Measurements from ENCODE around the gene LMO4. TPM values are rescaled to one million over a fixed set of nuclear protein-coding genes. Genes with fewer than 3 reads are reported as not detected.

LMO4 gene
- total and polyA plus RNA-seq, 10 of the 15 experiments (the other 5 are each of a cell fraction or from before 2014, with no cell fraction given): 3.8 to 76.6 (median 20.7) TPM

GRCh38 chr1:87328272-87329050 is at the start of gene LMO4 (continued):
- no peak for TF ChIP-seq USF1 (IDR thresholded peaks at IDR 0.05; ENCODE audit: borderline replicate concordance, extremely low read length, insufficient read depth, low read depth, low read length)
- TF ChIP-seq CUX1 (IDR thresholded peaks at IDR 0.05; ENCODE audit: insufficient replicate concordance, low read depth, low read length): no peak
- TF ChIP-seq IKZF1 (conservative IDR thresholded peaks at IDR 0.05): peak; percentile 86
- TF ChIP-seq SREBF1 (IDR thresholded peaks at IDR 0.05; ENCODE audit: low read length): no peak
- TF ChIP-seq, protein P1, sequence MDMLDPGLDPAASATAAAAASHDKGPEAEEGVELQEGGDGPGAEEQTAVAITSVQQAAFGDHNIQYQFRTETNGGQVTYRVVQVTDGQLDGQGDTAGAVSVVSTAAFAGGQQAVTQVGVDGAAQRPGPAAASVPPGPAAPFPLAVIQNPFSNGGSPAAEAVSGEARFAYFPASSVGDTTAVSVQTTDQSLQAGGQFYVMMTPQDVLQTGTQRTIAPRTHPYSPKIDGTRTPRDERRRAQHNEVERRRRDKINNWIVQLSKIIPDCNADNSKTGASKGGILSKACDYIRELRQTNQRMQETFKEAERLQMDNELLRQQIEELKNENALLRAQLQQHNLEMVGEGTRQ (IDR thresholded peaks at IDR 0.05; ENCODE audit: borderline replicate concordance, low read depth, low read length): no peak
- TF ChIP-seq, protein P2, sequence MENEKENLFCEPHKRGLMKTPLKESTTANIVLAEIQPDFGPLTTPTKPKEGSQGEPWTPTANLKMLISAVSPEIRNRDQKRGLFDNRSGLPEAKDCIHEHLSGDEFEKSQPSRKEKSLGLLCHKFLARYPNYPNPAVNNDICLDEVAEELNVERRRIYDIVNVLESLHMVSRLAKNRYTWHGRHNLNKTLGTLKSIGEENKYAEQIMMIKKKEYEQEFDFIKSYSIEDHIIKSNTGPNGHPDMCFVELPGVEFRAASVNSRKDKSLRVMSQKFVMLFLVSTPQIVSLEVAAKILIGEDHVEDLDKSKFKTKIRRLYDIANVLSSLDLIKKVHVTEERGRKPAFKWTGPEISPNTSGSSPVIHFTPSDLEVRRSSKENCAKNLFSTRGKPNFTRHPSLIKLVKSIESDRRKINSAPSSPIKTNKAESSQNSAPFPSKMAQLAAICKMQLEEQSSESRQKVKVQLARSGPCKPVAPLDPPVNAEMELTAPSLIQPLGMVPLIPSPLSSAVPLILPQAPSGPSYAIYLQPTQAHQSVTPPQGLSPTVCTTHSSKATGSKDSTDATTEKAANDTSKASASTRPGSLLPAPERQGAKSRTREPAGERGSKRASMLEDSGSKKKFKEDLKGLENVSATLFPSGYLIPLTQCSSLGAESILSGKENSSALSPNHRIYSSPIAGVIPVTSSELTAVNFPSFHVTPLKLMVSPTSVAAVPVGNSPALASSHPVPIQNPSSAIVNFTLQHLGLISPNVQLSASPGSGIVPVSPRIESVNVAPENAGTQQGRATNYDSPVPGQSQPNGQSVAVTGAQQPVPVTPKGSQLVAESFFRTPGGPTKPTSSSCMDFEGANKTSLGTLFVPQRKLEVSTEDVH (IDR thresholded peaks at IDR 0.05; ENCODE audit: low read depth, partially characterized antibody): no peak
- peak; percentile 76 for TF ChIP-seq BACH1 (IDR thresholded peaks at IDR 0.05; ENCODE audit: borderline replicate concordance)
- TF ChIP-seq BHLHE40 (IDR thresholded peaks at IDR 0.05; ENCODE audit: borderline replicate concordance in 1 of 2, low read depth in 2 of 2, low read length in 1 of 2): peak in 1 of 2 experiments; percentile 75; a peak in 3 of 4 replicates
- TF ChIP-seq MTA2 (IDR thresholded peaks at IDR 0.05; ENCODE audit: low read depth): no peak
- TF ChIP-seq SMAD5 (IDR thresholded peaks at IDR 0.05; ENCODE audit: low read depth): peak; percentile 74; the same call in 1 of the 2 replicates
- no peak for TF ChIP-seq DPF2 (IDR thresholded peaks at IDR 0.05)
- no peak for TF ChIP-seq SMAD1 (IDR thresholded peaks at IDR 0.05; ENCODE audit: low read depth, partially characterized antibody)
- TF ChIP-seq POLR2AphosphoS5 (IDR thresholded peaks at IDR 0.05; ENCODE audit: low read length): peak; percentile 31; the same call in 1 of the 2 replicates
- TF ChIP-seq CHD1 (IDR thresholded peaks at IDR 0.05; ENCODE audit: low read depth, low read length): no peak
- no peak for TF ChIP-seq MTA3 (IDR thresholded peaks at IDR 0.05; ENCODE audit: borderline replicate concordance, low read length)
- TF ChIP-seq EGR1 (IDR thresholded peaks at IDR 0.05; ENCODE audit: borderline replicate concordance in 1 of 2, low read depth in 2 of 2, low read length in 2 of 2): peak in 1 of 2 experiments; percentile 77; a peak in 1 of 3 replicates
- peak; percentile 6 for TF ChIP-seq RELA (IDR thresholded peaks at IDR 0.05; ENCODE audit: borderline replicate concordance, partially characterized antibody)
- no peak for TF ChIP-seq KDM1A (IDR thresholded peaks at IDR 0.05; ENCODE audit: borderline replicate concordance)
- TF ChIP-seq WRNIP1 (IDR thresholded peaks at IDR 0.05; ENCODE audit: borderline replicate concordance, low read depth, low read length): no peak
- TF ChIP-seq IRF4 (IDR thresholded peaks at IDR 0.05; ENCODE audit: low read depth, low read length): no peak
